Activated CD4-positive, alpha-beta T cell treated with anti-CD3 and anti-CD28 coated beads, Interleukin-2, amount 50 U/mL, for 1 hour (primary cell): ENCODE results near the gene CCSER1.
"Not testable (repeated sequence)": the region's sequence is repeated elsewhere in the genome, so short reads cannot be mapped to it uniquely, and the experiment has no call there.

ENCODE experiments used
- DNase-seq: peaks from one replicate; pipeline ENCODE4 v3.0.0-alpha.2; 2020

Gene CCSER1

GRCh38 chr4:90317785-90318184 lies 190.6 kb downstream of the CCSER1 start:
- DNase-seq: no peak

DNA sequence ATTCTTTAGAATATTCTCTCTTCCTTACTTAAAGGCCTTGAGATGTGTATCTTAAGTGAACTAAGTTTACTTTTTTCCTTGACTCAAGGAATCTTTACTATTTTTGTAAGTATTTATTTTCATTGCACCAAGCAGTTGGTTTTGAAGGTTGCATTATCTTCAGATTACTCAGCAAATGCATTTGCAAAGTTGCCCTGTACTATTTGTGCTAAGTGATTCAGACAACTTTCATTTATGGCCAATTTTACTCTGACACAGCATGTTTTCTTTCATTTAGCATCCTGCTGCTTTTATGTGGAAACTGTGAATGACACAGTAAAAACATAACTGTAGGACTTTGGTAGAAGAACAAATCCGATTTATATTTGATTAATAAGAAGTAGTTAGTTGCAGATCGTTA lies 191.0 kb downstream of the CCSER1 start:
- DNase-seq: no peak

- DNase-seq: no peak
Measured at GRCh38 chr4:90328558-90328957, 201.4 kb downstream of the CCSER1 start.

GRCh38 chr4:90330546-90330945 lies 203.4 kb downstream of the CCSER1 start:
- DNase-seq: no peak

DNA sequence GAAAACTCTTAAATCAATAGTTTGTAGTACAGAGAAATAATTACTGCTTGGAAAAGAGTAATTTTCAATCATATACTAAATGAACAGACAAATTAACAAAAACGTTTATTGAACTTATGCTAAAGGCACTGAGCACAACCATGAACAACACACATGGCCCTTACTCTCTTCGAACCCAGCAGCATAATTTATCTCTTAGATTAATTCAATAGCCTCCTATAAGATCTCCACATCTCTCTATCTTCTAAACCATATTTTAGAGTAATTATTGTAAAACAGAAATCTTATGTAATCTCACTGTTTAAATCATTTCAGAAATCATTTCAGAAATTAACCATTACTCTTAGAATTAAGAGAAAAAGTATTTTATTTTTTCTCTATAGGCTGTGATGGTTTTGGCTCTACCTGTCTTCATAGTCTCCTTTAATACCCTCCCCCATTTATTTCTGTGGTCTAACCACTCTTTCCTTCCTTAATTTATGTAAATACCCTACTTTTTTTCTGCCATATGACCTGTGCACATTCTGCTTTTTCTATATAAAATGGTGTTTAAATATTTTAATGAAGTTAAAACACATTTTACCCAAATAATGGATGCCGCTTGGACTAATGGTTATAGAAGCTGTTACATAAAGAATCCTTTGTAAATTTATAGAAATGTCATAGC lies 218.5 kb downstream of the CCSER1 start:
- no peak for DNase-seq

DNA sequence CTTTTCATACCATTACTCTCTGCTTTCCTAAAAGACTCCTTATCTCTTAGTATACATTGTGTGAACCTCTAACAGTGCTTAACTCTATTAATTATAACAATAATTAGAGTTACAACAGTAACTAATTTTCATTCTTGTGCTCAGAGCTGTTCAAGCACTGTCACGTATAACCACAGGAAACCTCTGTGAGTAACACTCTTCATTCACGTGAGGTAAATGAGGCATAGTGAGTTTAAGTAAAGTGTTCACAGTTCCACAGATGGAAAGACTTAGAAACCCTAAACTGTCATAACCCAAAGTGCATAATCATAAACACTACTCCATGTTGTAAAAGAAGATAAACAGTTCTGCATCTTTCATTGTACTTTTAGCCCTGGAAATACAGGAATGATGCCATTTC lies 222.4 kb downstream of the CCSER1 start:
- DNase-seq: no peak

- no peak for DNase-seq
Measured at GRCh38 chr4:90357117-90357710, 230.0 kb downstream of the CCSER1 start.

DNA sequence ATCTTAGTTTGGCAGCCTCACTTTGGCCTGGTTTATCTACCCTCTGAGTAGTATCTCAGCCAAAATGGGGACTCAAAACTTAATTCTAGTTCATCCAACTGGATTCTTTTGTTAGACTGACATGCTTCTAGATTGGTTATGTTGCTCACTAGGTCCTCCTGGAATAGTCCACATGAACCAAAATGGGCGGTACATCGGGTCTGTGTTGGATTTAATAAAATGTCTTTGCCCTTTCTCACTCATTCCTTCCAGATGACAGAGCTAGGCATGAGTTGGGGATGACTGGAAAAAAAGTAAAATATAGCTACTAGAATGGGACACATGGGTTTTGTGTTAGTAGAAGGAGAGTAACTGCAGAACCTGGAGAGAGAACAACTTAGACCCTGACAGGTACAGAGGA lies 247.9 kb downstream of the CCSER1 start:
- no peak for DNase-seq

DNA sequence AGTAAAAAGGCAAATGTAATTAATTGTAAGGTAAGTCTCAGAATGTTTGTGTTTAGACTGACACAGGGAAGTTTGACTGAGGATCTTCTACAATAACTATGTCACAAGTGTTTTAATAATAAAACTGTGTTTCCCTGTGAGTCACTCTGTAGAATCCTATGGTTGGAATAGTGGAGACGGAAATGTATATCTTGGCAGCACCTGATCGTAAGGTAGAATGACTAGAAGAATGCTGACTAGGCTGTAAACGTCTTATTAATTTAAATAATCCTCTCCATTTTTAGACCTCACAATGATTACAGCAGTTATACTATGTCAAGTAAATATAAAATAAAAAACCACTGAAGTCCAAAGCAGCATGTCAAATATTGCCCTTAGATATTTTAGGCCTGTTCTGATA lies 266.0 kb downstream of the CCSER1 start:
- no peak for DNase-seq

DNA sequence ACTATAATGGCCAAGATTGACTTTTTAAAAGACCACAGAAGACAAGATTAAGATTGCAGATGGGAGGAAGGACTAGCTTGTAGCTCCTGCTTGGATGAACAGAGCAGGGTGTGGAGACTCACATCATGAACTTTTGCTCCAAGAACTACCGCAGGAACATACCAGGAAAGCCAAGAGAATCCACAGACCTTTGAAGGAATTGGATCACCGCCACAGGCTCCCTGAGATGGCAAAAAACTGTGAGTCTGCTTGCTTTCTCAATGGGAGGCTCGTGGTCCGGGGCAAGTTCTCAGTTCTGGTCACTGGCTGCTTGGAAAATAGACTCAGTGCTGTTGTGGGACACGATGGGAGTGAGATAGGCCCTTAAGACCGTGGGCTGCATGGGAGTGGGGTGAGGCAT lies 276.6 kb downstream of the CCSER1 start:
- no peak for DNase-seq

- not testable (repeated sequence) for DNase-seq
Measured at GRCh38 chr4:90407897-90408296, 280.7 kb downstream of the CCSER1 start.

DNA sequence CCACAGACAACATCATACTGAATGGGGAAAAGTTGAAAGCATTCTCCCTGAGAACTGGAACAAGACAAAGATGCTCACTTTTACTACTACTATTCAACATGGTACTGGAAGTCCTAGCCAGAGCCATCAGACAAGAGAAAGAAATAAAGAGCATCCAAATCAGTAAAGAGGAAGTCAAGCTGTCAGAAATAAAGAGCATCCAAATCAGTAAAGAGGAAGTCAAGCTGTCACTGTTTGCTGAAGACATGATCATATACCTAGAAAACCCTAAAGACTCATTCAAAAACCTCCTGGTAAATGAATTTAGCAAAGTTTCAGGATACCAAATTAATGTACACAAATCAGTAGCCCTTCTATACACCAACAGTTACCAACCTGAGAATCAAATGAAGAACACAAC lies 285.6 kb downstream of the CCSER1 start:
- not testable (repeated sequence) for DNase-seq

DNA sequence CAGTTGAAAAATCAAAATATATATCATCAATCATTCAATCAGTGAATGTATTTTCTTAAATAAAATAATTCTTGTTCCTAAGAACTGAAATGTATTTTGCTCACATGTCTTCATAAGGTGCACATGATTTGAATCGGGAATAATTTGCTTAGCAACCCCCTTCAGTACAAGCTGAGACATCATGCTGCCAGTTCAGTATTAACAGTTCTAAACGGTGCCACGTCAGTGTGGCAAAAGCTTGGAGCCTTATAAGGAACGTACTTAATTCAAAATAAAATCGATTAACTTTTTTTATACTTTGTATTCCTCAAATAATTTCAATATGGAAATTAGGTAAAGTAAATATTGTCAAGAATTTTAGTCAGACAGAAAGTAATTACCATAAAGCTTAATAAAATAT lies 287.9 kb downstream of the CCSER1 start:
- DNase-seq: no peak

- DNase-seq: no peak
Measured at GRCh38 chr4:90419124-90419711, 292.0 kb downstream of the CCSER1 start.

DNA sequence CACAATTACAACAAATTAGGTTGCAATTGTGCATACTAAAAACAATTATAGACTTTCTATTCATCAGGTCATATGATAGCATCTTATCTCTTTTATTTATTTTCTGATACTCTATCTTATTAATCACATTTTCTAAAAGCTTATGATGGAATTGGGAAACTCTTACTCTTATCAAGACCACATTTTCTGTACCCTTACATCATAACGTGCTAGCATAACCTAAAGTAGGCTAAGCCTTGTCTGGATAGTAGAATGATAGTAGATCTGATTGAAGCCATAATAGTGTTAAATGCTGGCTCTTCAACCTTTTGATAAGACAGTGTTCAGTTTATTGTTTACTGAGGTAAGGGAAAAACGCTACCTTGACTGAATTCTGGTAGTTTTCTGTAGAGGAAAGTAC lies 294.0 kb downstream of the CCSER1 start:
- no peak for DNase-seq

DNA sequence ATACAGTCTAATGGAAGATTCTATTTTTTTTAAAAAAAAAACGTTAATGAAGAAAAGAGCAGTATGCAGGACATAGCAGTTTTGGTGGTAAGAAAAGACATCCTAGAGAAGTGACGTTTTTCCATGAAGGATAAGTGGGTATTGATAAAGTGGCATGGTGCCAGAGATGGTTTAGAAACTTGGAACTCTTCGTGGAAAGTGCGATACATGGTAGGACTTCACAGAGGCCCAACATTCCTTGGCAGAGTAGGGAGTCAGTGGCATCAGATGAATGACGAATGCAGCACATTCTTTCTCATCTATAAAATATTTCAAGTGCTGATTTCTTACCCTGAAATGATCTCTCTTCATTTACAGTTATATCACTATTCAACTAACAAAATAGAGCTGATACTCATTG lies 298.7 kb downstream of the CCSER1 start:
- no peak for DNase-seq

GRCh38 chr4:90438522-90438921 lies 311.3 kb downstream of the CCSER1 start:
- DNase-seq: no peak

DNA sequence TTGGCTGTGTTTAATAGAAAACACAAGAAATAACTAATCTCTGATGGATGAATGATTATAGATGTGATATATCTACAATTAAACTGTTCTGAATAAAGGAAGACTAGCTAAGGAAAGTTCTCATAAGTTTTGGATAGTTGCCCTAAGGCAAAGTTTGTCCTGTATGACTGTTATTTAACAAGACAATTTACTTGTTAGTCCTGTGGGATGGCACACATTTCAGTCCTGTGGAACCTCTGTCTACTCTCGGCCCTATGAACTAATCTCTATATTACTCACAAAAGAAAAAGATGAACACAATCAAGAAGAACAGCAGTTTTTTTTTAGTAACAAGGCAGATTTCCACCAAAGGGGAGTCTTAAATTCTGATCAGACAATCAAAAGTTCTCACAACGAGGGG lies 314.6 kb downstream of the CCSER1 start:
- no peak for DNase-seq

- DNase-seq: no peak
Measured at GRCh38 chr4:90442619-90443018, 315.4 kb downstream of the CCSER1 start.

DNA sequence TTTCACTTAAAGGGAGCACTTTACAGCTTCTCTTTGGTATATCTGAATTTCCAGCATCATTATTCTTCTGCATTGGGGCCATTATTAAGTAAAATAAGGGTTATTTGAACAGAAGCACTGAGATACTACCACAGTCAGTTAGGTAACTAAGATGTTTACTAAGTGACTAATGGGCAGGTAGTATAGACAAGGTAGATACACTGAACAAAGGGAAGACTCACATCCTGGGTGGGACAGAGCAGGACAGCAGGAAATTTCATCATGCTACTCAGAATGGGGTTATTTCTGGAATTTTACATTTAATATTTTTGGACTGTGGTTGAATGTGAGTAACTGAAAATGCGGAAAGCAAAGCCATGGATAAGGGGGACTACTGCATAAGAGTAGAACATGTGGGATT lies 316.0 kb downstream of the CCSER1 start:
- DNase-seq: no peak

DNA sequence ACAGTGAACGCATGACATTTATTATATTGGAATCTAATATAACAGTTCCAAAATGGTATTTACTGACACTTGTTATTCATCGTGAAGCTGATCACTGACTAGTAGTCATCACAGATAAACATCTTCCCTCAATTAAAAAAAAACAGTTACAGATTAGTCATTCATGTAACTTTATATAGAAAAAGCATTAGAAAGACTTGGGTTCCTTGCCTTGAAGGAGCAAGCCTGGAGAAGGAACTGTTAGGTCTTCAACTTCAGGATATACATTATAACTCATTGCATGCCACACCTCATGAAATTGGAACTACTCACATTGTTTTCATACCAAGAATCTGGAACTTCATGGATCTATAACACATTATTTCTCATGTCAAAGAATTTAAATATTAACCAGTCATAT lies 317.7 kb downstream of the CCSER1 start:
- no peak for DNase-seq

- no peak for DNase-seq
Measured at GRCh38 chr4:90445380-90445779, 318.2 kb downstream of the CCSER1 start.

- no peak for DNase-seq
Measured at GRCh38 chr4:90449626-90450025, 322.4 kb downstream of the CCSER1 start.

DNA sequence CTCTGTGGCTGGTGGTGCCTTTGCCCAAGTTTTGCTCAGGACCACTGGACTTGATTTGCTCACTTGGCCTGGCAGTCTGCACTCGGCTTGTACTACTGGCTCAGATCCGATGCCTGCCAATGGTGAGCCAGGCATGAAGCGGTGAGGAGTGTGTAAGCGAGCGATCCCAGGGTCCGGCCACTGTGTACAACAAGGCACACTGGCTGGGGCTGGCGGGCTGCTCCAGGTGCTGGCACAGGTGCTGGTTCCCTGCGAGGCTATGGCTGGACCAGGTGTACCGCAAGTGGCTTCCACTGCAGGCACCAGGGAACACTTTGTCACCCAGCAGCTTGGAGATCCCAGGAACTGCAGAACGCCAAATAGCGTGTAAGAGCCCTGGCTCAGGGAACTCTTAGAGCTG lies 329.7 kb downstream of the CCSER1 start:
- no peak for DNase-seq

DNA sequence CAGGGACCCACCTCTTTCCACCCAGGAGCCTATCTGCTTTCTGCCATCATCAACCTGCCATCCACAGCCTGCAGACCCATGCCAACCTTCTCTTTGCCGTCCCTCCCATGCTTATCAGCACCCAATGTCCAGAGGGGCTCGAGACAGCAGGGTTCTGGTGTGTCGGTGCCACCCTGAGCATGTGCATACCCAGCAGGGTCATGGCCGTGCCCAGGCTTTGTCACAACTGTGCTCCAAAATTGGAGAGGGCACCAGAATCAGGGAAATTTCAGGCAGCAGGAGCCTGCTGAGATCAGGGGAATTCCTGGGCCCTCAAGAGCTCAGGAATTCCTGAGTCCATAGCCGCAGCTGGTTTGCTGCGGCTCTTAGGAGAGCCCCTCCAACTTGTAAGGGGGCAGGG lies 330.6 kb downstream of the CCSER1 start:
- DNase-seq: no peak
